GM12891 (cell line): ENCODE measurements around the gene VAV3.

Experiments used
- PAX5 ChIP-seq: IDR thresholded peaks from 2 replicates; pipeline ENCODE4 v1.6.1; 2011; ENCODE audit warnings: low read length, moderate library complexity, mild to moderate bottlenecking; ENCODE audit not compliant: insufficient read depth, severe bottlenecking
- POLR2A ChIP-seq: IDR thresholded peaks from 2 replicates; pipeline ENCODE4 v1.6.1; 2011; ENCODE audit warnings: low read depth, low read length, control low read depth
- POLR2AphosphoS5 ChIP-seq: IDR thresholded peaks from 2 replicates; pipeline ENCODE4 v1.6.1; 2011; ENCODE audit warnings: low read depth, low read length, control low read depth
- POU2F2 ChIP-seq: IDR thresholded peaks from 2 replicates; pipeline ENCODE4 v1.6.1; 2011; ENCODE audit warnings: low read depth, mild to moderate bottlenecking, control low read depth, low read length, moderate library complexity
- SPI1 ChIP-seq: IDR thresholded peaks from 2 replicates; pipeline ENCODE4 v1.6.1; 2011; ENCODE audit warnings: low read depth, low read length, control low read depth
- TAF1 ChIP-seq: IDR thresholded peaks from 2 replicates; pipeline ENCODE4 v1.6.1; 2011; ENCODE audit warnings: low read depth, low read length, control low read depth

- TF ChIP-seq POLR2A (no peak), POLR2AphosphoS5 (no peak), TAF1 (no peak), POU2F2 (no peak), SPI1 (no peak), PAX5 (no peak)
Observed at GRCh38 chr1:107939256-107939655, 25.7 kb downstream of the VAV3 start.
